HEK293 (cell line): ENCODE measurements around the gene GSTM5.
"Not testable (repeated sequence)": the region's sequence is repeated elsewhere in the genome, so short reads cannot be mapped to it uniquely, and the experiment has no call there.

Experiments
- CTCF ChIA-PET: fragments of 350-600 bp; formaldehyde crosslinking; extraction: SDS; loops from one replicate; lab custom pipeline; 2021; ENCODE audit warnings: antibody characterized with exemption; lab: Yijun Ruan, JAX
- POLR2A ChIA-PET: fragments of 300-600 bp; formaldehyde crosslinking; extraction: SDS; loops from one replicate; lab custom pipeline; 2020; ENCODE audit warnings: antibody characterized with exemption, inconsistent platforms; lab: Yijun Ruan, JAX
- H3K27ac ChIP-seq: fragments of 200-500 bp; sonication (Bioruptor generic); 2 replicates; pipeline ENCODE4 v1.5.1; 2014; ENCODE audit warnings: low read depth, low read length, control low read depth, inconsistent platforms; ENCODE audit errors: extremely low read depth
- H3K36me3 ChIP-seq, 2 experiments: fragments of 200-500 bp in 1 of 2; sonication (Bioruptor generic) in 1 of 2; 1 replicate in 1 of 2; 2 replicates in 1 of 2; pipeline ENCODE4 v1.5.1; 2014 to 2017; ENCODE audit warnings: inconsistent platforms in 2 of 2, low read length in 2 of 2; ENCODE audit not compliant: control insufficient read depth in 2 of 2, insufficient read depth in 1 of 2
- H3K4me1 ChIP-seq: fragments of 200-500 bp; sonication (Bioruptor generic); 2 replicates; pipeline ENCODE4 v1.5.1; 2014; ENCODE audit warnings: mild to moderate bottlenecking, low read length, inconsistent platforms; ENCODE audit not compliant: control insufficient read depth, insufficient read depth
- H3K4me3 ChIP-seq: 2 replicates; pipeline ENCODE4 v1.5.1; 2011; ENCODE audit warnings: low read depth, mild to moderate bottlenecking, control low read depth, low read length, moderate library complexity
- H3K9me3 ChIP-seq: fragments of 200-500 bp; sonication (Bioruptor generic); 2 replicates; pipeline ENCODE4 v1.5.1; 2014; ENCODE audit warnings: low read depth, low read length, inconsistent platforms; ENCODE audit not compliant: control insufficient read depth, insufficient read depth
- KLF7 ChIP-seq: fragments of 450-650 bp; formaldehyde crosslinking; IDR thresholded peaks from 2 replicates; pipeline ENCODE4 v1.5.1; 2016; ENCODE audit warnings: missing biosample characterization, missing genetic modification characterization, borderline replicate concordance
- SCRT1 ChIP-seq: fragments of 450-650 bp; formaldehyde crosslinking; IDR thresholded peaks from 2 replicates; pipeline ENCODE4 v1.5.1; 2016; ENCODE audit warnings: missing biosample characterization, missing genetic modification characterization, borderline replicate concordance
- ZNF148 ChIP-seq: fragments of 450-650 bp; formaldehyde crosslinking; IDR thresholded peaks from 2 replicates; pipeline ENCODE4 v1.5.0; 2017; ENCODE audit warnings: missing biosample characterization, missing genetic modification characterization, borderline replicate concordance
- ZNF175 ChIP-seq: fragments of 450-650 bp; formaldehyde crosslinking; IDR thresholded peaks from 2 replicates; pipeline ENCODE4 v1.5.1; 2016; ENCODE audit warnings: missing biosample characterization, missing genetic modification characterization
- ZNF292 ChIP-seq: fragments of 450-650 bp; formaldehyde crosslinking; IDR thresholded peaks from 2 replicates; pipeline ENCODE4 v1.5.1; 2016; ENCODE audit warnings: low read depth, missing biosample characterization, missing genetic modification characterization, borderline replicate concordance
- ZNF394 ChIP-seq: fragments of 450-650 bp; formaldehyde crosslinking; IDR thresholded peaks from 2 replicates; pipeline ENCODE4 v1.5.1; 2016; ENCODE audit warnings: missing biosample characterization, missing genetic modification characterization, mild to moderate bottlenecking, moderate library complexity, borderline replicate concordance
- ZNF513 ChIP-seq: fragments of 450-650 bp; IDR thresholded peaks from 2 replicates; pipeline ENCODE4 v1.5.1; 2018; ENCODE audit warnings: missing biosample characterization, missing genetic modification characterization
- ZNF621 ChIP-seq: fragments of 450-650 bp; formaldehyde crosslinking; IDR thresholded peaks from 2 replicates; pipeline ENCODE4 v1.5.1; 2017; ENCODE audit warnings: missing biosample characterization, missing genetic modification characterization
- ZNF664 ChIP-seq: fragments of 450-650 bp; formaldehyde crosslinking; IDR thresholded peaks from 2 replicates; pipeline ENCODE4 v1.5.1; 2016; ENCODE audit warnings: missing biosample characterization, missing genetic modification characterization
- ZNF792 ChIP-seq: fragments of 450-650 bp; formaldehyde crosslinking; IDR thresholded peaks from 2 replicates; pipeline ENCODE4 v1.5.1; 2016; ENCODE audit warnings: missing biosample characterization, missing genetic modification characterization
- TF ChIP-seq, protein P1 (sequence below): fragments of 450-650 bp; IDR thresholded peaks from 2 replicates; pipeline ENCODE4 v1.5.1; 2018; ENCODE audit warnings: missing biosample characterization, mild to moderate bottlenecking, missing genetic modification characterization
- TF ChIP-seq, protein P2 (sequence below): fragments of 450-650 bp; formaldehyde crosslinking; IDR thresholded peaks from 2 replicates; pipeline ENCODE4 v1.5.1; 2017; ENCODE audit warnings: missing biosample characterization, missing genetic modification characterization

Gene GSTM5

GRCh38 chr1:109689844-109690405 is 22.1 kb upstream of the GSTM5 start:
- H3K27ac ChIP-seq, result no peak overlapping the region
- H3K4me1 ChIP-seq, result no peaks in the 10 kb centered on the region
- no peaks in the 10 kb centered on the region for H3K9me3 ChIP-seq
- TF ChIP-seq, protein P1, sequence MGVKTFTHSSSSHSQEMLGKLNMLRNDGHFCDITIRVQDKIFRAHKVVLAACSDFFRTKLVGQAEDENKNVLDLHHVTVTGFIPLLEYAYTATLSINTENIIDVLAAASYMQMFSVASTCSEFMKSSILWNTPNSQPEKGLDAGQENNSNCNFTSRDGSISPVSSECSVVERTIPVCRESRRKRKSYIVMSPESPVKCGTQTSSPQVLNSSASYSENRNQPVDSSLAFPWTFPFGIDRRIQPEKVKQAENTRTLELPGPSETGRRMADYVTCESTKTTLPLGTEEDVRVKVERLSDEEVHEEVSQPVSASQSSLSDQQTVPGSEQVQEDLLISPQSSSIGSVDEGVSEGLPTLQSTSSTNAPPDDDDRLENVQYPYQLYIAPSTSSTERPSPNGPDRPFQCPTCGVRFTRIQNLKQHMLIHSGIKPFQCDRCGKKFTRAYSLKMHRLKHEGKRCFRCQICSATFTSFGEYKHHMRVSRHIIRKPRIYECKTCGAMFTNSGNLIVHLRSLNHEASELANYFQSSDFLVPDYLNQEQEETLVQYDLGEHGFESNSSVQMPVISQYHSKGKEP, result no peak
- TF ChIP-seq ZNF292 (tag by site-specific recombination) (no peak), ZNF394 (no peak), ZNF175 (tag by site-specific recombination) (no peak), ZNF792 (no peak), KLF7 (tag by site-specific recombination) (no peak)
- TF ChIP-seq, protein P2, sequence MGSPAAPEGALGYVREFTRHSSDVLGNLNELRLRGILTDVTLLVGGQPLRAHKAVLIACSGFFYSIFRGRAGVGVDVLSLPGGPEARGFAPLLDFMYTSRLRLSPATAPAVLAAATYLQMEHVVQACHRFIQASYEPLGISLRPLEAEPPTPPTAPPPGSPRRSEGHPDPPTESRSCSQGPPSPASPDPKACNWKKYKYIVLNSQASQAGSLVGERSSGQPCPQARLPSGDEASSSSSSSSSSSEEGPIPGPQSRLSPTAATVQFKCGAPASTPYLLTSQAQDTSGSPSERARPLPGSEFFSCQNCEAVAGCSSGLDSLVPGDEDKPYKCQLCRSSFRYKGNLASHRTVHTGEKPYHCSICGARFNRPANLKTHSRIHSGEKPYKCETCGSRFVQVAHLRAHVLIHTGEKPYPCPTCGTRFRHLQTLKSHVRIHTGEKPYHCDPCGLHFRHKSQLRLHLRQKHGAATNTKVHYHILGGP (tag by site-specific recombination), result no peak
- no peaks in the 10 kb centered on the region for H3K36me3 ChIP-seq
- POLR2A ChIA-PET, result no interaction called here
- H3K4me3 ChIP-seq, result no peak overlapping the region
- CTCF ChIA-PET, result no interaction called here

DNA sequence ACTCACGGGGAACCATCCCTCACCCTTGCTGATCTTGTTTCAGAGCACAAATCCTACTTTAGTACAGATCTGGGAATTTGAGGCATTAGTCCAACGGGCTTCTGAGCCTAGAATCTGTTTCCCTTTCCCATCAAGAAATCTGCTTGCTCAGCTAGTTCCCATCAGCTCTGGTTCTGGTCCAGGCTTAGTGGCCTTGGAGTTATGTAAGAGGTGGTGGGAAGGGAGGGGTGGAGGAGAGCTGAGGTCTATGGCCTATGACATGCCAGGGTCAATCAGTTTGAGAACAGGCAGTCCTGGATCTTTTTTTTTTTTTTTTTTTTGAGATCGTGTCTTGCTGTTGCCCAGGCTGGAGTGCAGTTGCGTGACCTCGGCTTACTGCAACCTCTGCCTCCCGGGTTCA is 20.3 kb upstream of the GSTM5 start:
- ChIA-PET CTCF (no interaction called here), POLR2A (no interaction called here)
- Histone ChIP-seq H3K27ac (no peak overlapping the region), H3K36me3 (no peaks in the 10 kb centered on the region), H3K9me3 (no peaks in the 10 kb centered on the region), H3K4me3 (no peak overlapping the region), H3K4me1 (no peaks in the 10 kb centered on the region)
- TF ChIP-seq ZNF148 (tag by site-specific recombination) (no peak), SCRT1 (tag by site-specific recombination) (no peak), ZNF664 (tag by site-specific recombination) (no peak), ZNF621 (tag by site-specific recombination) (no peak), ZNF513 (tag by site-specific recombination) (no peak)

- POLR2A ChIA-PET, H3K4me1 ChIP-seq, H3K36me3 ChIP-seq, CTCF ChIA-PET, H3K4me3 ChIP-seq, H3K27ac ChIP-seq, H3K9me3 ChIP-seq: not testable (repeated sequence)
Observed at GRCh38 chr1:109694400-109694799, 17.7 kb upstream of the GSTM5 start.

DNA sequence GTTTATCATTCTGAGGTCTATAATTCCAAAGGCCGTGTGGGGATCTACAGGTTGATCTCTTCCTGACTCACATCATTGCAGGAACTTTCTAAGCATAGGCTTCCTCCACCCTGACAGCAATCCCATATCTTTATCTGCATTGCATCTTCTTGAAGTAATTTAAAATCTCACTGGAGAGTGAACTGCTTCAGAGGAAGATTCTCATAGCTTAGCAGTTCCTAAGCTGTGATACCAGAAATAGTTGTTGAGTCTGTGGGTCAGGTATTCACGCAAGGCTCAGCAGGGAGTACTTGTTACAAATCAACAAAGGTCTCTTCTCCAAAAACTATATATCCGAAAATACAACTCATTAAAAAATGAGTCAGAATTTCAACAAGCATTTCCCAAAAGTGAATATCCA is 16.9 kb upstream of the GSTM5 start:
- CTCF ChIA-PET, H3K36me3 ChIP-seq: not testable (repeated sequence)

More for the DNA sequence above, 16.9 kb upstream of the GSTM5 start:
- H3K9me3 ChIP-seq, H3K27ac ChIP-seq, H3K4me3 ChIP-seq, POLR2A ChIA-PET, H3K4me1 ChIP-seq: not testable (repeated sequence)
